GM19035 (cell line): ENCODE results near the gene ZDBF2.
"Not testable (repeated sequence)": the region's sequence is repeated elsewhere in the genome, so short reads cannot be mapped to it uniquely, and the experiment has no call there.

ENCODE experiments used
- ATAC-seq: cut with Tn5 transposase; IDR thresholded peaks from one replicate; pipeline ENCODE4 v1.9.1; 2021; ENCODE audit not compliant: unreplicated experiment

Gene ZDBF2

GRCh38 chr2:206274434-206275311 is at the start of gene ZDBF2:
ZDBF2 (plus strand) TSS chr2:206274663; CDS start chr2:206281850, 7,187 bp downstream.
- peak; percentile 81 for ATAC-seq

DNA sequence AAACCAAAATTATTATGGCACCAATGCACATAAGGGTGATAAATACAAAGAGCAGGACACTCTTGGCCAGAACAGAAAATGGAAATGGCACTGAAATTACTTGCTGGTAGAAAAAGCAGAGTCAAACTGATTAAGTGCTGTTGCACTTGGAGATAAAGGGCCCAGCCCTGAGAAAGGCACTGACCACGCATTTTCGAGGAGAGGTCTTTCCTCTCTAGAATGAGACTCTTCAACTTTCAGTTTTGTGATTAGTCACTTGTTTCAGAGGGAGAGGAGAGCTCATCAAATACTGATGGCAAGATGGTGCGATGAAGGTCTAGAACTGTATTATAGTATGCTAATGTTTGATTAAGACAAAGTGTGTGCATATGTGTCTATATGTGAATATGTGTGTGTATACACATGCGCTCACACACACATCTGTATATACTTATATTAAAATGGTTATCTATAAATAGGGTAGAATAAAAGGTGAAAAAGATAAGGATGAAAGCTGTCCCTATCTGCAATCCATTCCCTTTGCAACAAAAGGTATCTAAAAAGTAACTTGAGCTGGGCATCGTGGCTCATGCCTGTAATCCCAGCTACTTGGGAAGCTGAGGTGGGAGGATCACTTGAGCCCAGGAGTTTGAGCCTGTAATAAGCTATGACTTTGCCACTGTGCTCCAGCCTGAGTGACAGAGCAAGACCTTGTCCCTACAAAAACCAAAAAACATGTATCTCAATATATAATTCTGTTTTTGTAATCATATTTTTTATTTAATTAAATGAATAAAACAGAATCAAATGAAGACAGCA is 48.8 kb upstream of the ZDBF2 start:
- ATAC-seq, result peak; percentile 93

- not testable (repeated sequence) for ATAC-seq
Observed at GRCh38 chr2:206228636-206229035, 45.8 kb upstream of the ZDBF2 start.

- no peak for ATAC-seq
Observed at GRCh38 chr2:206229642-206230041, 44.8 kb upstream of the ZDBF2 start.

- no peak for ATAC-seq
Observed at GRCh38 chr2:206230060-206230762, 44.3 kb upstream of the ZDBF2 start.

GRCh38 chr2:206231669-206232286 is 42.7 kb upstream of the ZDBF2 start:
- ATAC-seq, result no peak

DNA sequence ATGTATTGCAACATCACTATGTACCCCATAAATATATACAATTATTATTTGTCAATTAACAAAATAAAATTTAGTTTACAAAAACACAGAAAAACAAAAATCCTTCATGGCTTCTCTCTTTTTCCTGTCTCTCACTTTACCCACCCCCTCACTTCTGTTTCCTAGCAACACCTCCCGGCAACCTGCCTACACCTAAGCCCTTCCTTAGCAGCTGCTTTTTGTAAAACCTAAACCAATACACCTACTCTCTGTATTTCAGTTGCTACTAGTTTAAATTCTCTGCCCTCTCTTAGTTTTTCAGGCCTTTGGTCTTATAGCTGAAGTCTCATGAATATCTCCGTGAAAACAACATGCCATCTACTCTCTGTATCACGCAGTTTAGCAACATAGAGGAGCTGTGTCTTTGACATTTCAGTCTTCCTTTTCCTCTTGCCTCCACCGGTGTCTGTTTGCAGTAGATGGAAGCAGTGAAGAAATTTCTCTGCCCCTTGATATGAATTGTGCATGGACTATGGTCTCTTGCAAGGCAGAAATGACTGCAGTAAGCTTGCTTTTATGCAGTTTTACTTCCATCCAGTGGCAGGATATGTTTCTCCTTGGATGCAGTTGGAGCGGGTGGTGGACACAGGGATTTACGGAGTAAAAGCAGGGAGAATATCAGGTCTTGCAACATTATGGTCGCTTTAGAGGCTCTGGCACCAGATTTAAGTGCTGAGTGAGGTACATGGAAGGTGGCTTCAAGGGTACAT is 42.0 kb upstream of the ZDBF2 start:
- ATAC-seq, result no peak

GRCh38 chr2:206239157-206239556 is 35.3 kb upstream of the ZDBF2 start:
- no peak for ATAC-seq

GRCh38 chr2:206240327-206240726 is 34.1 kb upstream of the ZDBF2 start:
- no peak for ATAC-seq

GRCh38 chr2:206241736-206242135 is 32.7 kb upstream of the ZDBF2 start:
- no peak for ATAC-seq

GRCh38 chr2:206245265-206245672 is 29.2 kb upstream of the ZDBF2 start:
- ATAC-seq, result peak; percentile 65

GRCh38 chr2:206250041-206250897 is 24.2 kb upstream of the ZDBF2 start:
- ATAC-seq, result no peak

DNA sequence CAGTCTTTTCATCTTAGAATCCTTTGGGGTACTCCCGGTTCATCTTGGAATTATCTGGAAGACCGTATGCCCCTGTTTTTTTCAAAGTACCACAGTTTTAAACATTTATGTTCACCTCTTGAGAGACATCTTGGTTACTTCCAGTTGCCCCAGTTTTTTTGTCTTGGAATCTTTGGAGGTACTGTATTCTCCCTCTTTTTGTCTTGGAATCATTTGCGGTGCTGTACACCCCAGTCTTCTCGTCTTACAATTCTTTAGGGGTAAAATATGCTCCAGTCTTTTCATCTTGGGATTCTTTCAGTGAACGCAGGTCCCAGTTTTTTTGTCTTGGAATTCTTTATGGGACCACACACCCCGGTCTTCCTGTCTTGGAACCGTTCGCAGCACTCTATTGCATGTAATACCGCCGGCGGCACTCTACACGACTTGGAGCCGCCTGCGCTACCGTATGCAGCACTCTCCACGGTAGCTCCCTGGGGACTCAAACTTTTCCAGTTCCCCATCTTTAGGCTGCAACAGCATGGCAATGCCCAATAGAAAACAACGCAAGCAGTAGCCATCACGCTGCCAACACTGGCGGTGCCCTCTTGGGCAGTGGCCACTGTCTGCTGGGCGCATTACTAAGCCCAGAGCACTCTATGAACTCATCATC is 21.2 kb upstream of the ZDBF2 start:
- no peak for ATAC-seq

GRCh38 chr2:206253777-206254166 is 20.7 kb upstream of the ZDBF2 start:
- ATAC-seq, result no peak

- ATAC-seq, result no peak
Observed at GRCh38 chr2:206255003-206255402, 19.5 kb upstream of the ZDBF2 start.

GRCh38 chr2:206256706-206257205 is 17.7 kb upstream of the ZDBF2 start:
- ATAC-seq, result no peak

DNA sequence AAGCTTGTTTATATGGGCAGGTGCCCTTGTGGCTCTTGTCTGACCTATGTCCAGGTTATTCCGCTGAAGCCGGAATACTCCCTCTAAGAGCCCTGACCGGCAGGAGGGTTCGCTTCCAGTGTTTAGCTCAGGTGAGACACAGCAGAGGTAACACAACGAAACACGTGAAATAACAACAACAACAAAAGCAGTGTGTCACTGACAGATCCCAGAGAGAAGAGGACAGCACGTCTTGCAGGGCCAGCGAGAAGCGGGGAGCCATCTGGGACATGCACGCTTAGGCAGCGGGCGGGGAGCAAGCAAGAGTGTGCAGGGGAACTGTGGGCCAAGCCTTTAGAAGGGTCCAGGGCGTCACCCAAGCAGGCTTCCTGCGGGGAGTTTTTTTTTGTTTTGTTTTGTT is 17.1 kb upstream of the ZDBF2 start:
- ATAC-seq, result no peak

DNA sequence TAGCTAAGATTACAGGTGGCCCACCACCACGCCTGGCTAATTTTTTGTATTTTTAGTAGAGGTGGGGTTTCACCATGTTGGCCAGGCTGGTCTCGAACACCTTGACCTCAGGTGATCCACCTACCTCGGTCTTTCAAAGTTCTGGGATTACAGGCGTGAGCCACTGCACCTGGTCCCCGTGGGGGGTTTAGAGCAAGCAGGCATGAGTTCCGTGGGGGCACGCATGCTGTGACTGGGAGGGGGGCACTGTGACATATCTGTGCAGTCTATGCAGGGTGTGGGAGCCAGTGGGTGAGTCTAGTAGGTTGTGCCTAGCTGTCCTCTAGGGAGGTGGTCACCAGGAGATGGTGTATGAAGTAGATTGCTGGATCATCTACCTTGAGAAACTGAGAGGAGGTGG is 16.6 kb upstream of the ZDBF2 start:
- ATAC-seq, result no peak

- not testable (repeated sequence) for ATAC-seq
Observed at GRCh38 chr2:206258615-206259014, 15.8 kb upstream of the ZDBF2 start.
